ENCODE results near the gene NMRAL1.

The NMRAL1 gene

GRCh38 chr16:4474192-4474961 is at the start of gene NMRAL1:
TSS of gene NMRAL1 (minus strand) at chr16:4474625. CDS start at chr16:4474132, 493 bp downstream.
- peak; percentile 85 to 89 for DNase-seq

DNA sequence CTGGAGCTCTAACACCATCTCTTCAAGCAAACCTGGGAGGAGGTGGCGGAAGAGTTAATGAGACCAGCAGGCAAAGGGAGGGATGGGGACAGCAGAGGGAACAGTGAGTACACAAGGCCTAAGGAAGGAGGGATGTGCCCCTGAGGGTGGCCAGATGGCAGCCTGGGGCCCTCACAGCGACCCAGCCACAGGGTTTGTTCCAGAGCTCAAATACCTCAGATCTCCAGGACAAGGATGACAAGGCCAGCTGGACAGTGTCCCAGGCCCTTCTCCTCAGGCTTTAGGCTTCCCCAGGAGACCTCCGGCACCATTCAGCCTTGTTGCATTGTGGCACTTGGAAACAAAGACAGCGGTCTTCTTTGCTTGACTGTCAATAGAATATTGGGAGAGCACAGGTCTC is 49.3 kb upstream of the NMRAL1 start:
- no peak for DNase-seq

- DNase-seq = no peak
These were observed 47.7 kb upstream of the NMRAL1 start for GRCh38 chr16:4522051-4522581.

- no peak for DNase-seq
These were observed 46.5 kb upstream of the NMRAL1 start for GRCh38 chr16:4520913-4521312.

DNA sequence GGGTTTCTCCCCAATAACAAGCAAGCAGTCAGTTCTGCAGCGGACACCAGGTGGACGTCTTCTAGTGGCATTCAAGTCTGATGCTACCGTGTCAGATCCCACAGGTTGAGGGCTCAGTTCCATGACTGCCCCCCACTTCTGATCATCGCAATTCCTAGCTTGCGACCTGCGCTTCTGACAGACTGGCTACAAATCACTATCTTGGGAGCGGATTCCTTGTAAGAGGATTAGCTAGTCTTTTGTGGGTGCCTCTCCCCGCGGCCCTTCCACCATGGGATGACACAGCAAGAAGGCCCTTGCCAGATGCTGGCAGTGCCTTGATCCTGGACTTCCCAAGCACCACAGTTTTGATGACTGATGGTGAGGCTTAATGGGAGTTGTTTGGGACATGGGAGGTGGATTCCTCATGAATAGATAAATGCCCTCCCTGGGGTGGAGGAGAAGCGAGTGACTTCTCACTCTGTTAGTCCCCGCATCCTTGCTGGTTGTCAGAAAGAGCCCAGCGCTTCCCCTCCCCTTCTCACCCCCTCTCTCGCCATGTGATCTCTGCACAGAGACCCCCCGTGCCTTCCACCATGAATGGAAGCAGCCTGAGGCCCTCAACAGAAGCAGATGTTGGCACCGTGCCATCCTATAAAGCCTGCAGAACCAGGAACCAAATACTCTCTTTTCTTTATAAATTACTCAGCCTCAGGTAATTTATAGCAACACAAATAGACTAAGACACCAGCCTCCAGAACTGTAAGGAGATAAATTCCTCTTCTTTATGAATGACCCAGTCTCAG is 45.0 kb upstream of the NMRAL1 start:
- DNase-seq = no peak

GRCh38 chr16:4517812-4518680 is 43.6 kb upstream of the NMRAL1 start:
- DNase-seq = no peak

DNA sequence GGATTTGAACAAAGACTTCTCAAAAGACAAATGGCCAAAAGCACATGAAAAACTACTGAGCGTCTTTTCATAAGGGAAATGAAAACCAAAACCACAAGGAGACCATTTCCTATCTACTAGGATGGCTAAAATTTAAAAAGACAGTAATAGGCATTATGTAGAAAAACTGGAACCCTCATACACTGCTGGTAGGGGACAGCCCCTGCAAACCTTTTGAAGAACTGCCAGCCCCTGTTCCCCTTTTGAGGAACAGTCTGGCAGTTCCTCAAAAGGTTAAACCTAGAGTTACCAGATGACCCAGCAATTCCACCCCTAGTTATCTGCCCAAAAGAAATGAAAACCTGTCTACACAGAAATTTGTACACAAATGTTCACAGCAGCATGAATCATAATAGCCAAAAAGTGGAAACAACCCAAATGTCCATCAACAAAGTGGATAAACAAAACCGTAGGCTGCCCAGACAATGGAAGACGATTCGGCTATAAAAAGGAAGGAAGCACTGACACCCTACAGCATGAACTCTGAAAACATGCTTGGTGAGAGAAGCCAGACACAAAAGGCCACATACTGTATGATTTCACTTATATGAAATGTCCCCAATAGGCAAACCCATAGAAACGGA is 41.3 kb upstream of the NMRAL1 start:
- peak; percentile 80 to 81 for DNase-seq

DNA sequence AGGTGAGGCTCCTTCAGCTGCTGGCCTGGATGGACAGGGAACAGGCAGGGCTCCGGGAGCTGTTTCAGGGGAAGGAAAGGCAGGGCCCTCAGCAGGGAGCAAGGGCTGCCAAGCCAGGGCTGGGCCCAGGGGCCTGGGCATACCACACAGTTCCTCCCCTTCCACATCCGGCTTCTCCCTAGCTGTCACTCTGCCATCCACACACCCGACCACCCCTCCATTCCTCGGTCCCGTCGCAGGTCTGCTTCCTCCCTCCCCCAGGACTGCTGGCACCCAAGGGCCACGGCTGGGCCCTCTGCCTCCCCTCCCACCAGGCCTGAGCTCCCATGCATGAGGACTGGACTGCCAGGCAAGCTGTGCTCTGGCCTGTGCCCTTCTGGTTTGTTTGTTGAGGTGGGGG is 40.2 kb upstream of the NMRAL1 start:
- DNase-seq = no peak

- DNase-seq = no peak
These were observed 39.5 kb upstream of the NMRAL1 start for GRCh38 chr16:4513881-4514280.

GRCh38 chr16:4513086-4513860 is 38.8 kb upstream of the NMRAL1 start:
- no peak for DNase-seq

GRCh38 chr16:4512473-4512872 is 38.0 kb upstream of the NMRAL1 start:
- DNase-seq = no peak

DNA sequence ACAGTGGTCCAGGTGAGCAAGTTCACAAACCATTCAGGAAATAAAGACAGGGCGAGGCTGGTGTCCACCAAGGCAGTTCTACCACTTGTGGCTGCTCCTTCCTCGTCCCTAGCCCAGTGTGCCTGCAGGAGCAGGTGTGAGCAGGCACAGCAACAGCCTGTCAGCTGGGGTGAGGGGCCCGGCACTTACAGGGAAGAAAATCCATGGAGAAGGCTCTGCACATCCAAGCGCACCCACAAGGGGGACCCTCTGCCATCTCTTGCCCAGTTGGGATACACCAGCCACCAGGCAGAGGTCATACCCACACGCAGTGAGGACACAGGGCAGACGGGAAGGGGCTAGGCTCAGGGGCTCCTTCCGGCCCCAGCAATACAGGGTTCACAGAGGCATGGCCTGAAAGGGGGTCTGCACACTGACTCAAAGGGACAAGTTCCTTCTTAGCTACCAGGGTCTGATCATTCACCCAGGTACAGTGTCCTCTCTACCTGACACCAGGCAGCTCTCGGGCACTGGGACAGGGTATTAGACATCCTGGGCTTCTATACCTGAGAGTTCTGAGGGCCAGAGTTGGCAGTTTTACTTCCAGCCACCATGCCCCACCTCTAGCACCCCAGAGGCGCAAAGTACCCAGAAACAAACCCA is 37.1 kb upstream of the NMRAL1 start:
- DNase-seq = peak; percentile 14 to 17

GRCh38 chr16:4510747-4511426 is 36.5 kb upstream of the NMRAL1 start:
- DNase-seq = no peak

GRCh38 chr16:4510131-4510530 is 35.7 kb upstream of the NMRAL1 start:
- DNase-seq = no peak

GRCh38 chr16:4509420-4509819 is 35.0 kb upstream of the NMRAL1 start:
- no peak for DNase-seq

DNA sequence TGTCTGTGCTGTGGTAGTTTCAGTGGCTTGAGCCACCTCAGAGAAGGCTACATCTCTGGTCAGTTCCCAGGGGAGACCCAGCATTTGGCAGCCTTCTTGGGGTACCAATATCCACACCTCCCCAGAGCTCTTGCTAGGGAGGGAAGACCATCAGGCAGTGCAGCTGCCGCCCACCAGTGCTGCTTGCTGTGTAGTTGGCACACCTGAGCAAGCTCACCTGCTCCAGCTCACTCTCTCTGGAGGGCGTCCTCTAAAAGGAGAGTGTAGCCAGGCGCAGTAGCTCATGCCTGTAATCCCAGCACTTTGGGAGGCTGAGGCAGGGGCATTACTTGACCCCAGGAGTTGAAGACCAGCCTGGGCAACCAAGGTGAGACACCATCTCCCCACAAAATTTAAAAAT is 34.4 kb upstream of the NMRAL1 start:
- DNase-seq = no peak

DNA sequence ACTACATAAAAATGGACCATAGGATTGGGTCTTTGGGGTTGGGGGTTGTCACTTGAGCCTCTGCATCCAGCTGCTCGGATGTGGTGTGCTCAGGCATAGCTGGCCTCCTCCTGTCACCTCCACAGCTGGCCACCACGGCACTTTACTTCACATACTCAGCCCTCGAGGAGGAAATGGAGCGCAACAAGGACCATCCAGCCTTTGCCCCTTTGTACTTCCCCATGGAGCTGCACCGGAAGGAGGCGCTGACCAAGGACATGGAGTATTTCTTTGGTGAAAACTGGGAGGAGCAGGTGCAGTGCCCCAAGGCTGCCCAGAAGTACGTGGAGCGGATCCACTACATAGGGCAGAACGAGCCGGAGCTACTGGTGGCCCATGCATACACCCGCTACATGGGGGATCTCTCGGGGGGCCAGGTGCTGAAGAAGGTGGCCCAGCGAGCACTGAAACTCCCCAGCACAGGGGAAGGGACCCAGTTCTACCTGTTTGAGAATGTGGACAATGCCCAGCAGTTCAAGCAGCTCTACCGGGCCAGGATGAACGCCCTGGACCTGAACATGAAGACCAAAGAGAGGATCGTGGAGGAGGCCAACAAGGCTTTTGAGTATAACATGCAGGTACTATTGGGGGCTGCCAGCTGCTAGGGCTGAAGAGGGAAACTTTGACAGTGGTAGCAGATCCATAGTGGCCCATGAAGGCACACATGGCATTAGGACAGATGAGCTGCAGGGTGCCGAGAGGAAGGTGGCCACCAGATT is 33.3 kb upstream of the NMRAL1 start:
- DNase-seq = no peak

- peak; percentile 53 to 70 for DNase-seq
These were observed 32.0 kb upstream of the NMRAL1 start for GRCh38 chr16:4506450-4506849.

DNA sequence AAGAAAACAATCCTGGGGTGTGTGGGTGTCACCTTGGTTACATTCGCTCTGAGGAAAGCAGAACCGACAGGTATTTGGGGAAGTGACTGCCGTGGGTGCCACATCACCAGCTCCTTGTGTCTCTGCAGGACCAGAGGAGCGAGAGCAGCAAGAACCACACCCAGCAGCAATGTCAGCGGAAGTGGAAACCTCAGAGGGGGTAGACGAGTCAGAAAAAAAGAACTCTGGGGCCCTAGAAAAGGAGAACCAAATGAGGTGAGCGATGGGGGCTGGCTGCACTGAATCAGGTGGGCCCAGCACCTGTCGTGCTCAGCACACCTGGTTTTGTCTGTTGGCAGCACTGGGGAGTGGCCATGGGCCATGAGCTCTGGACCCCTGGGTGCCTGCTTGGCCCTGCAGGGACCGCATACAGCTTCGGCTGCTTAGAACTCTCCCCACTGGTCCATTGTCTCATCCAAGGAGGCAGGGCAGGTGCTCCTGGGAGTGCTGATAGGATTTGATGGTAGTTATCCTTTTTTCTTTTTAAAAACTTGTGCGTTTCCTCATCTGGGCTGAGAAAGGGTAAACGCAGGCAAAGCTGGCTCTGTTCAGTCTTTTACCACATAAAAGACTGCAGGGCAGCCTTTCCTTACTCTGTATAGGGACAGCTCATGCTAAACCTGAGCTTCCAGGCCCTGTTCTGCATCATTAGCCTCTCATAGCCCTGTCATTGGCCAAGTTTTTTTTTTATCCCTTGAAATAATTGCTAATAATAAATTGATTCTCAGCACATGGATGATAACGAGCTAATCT is 31.1 kb upstream of the NMRAL1 start:
- DNase-seq = peak; percentile 58 to 73
